H1 (cell line): Measurements from ENCODE around the gene FGR. TPM values are rescaled to one million over a fixed set of nuclear protein-coding genes. Genes with fewer than 3 reads are reported as not detected.

Source experiments
- CTCF ChIA-PET: fragments of 300-600 bp; sonication (Branson Sonifier 250); formaldehyde crosslinking; loops from one replicate; lab custom pipeline; 2021; ENCODE audit not compliant: partially characterized antibody; lab: Charles Lee
- POLR2A ChIA-PET: fragments of 300-600 bp; sonication (Branson Sonifier 250); formaldehyde crosslinking; loops from one replicate; lab custom pipeline; 2021; ENCODE audit warnings: inconsistent platforms; ENCODE audit not compliant: partially characterized antibody; lab: Charles Lee
- DNase-seq, 2 experiments: peaks; one replicate each; pipeline versions ENCODE4 v3.0.0 to v3.0.0-alpha.2; 2010 to 2022; ENCODE audit warnings: low spot score in 2 of 2, low read depth in 1 of 2, mixed read lengths in 1 of 2
- FAIRE-seq: peaks from 2 replicates; lab custom pipeline; 2011; peaks lifted over from hg19 to GRCh38; lab: Jason Lieb, UNC
- H2AFZ ChIP-seq: 2 replicates; pipeline ENCODE4 v1.8.1; 2012; ENCODE audit warnings: low read length, inconsistent platforms
- H2AK5ac ChIP-seq: 2 replicates; pipeline ENCODE4 v1.6.1; 2013; ENCODE audit warnings: low read depth, low read length
- H2BK120ac ChIP-seq: replicated peaks from 2 replicates; pipeline ENCODE3; 2013; ENCODE audit warnings: low read depth, low read length, inconsistent platforms
- H2BK12ac ChIP-seq: 2 replicates; pipeline ENCODE4 v1.6.1; 2013; ENCODE audit warnings: low read depth, low read length
- H2BK15ac ChIP-seq: 2 replicates; pipeline ENCODE4 v1.6.1; 2013; ENCODE audit warnings: low read length
- H2BK20ac ChIP-seq: 2 replicates; pipeline ENCODE4 v1.6.1; 2013; ENCODE audit warnings: low read length
- H2BK5ac ChIP-seq: 2 replicates; pipeline ENCODE4 v1.6.1; 2013; ENCODE audit warnings: low read depth, low read length
- H3K14ac ChIP-seq: 2 replicates; pipeline ENCODE4 v1.6.1; 2013; ENCODE audit warnings: inconsistent platforms; ENCODE audit not compliant: insufficient read length
- H3K18ac ChIP-seq: 2 replicates; pipeline ENCODE4 v1.6.1; 2013; ENCODE audit warnings: low read length; ENCODE audit errors: extremely low read depth
- H3K23ac ChIP-seq: 2 replicates; pipeline ENCODE4 v1.6.1; 2013; ENCODE audit warnings: inconsistent platforms; ENCODE audit not compliant: insufficient read length
- H3K23me2 ChIP-seq: 2 replicates; pipeline ENCODE4 v1.6.1; 2013; ENCODE audit warnings: low read depth, low read length
- H3K27ac ChIP-seq: 2 replicates; pipeline ENCODE4 v1.6.1; 2011; ENCODE audit warnings: low read depth, low read length, inconsistent platforms
- H3K27me3 ChIP-seq, 4 experiments: replicated peaks in 1 of 4; 1 replicate in 1 of 4; 2 replicates in 3 of 4; pipeline versions ENCODE4 v1.6.1 to v1.8.1; 2011 to 2013; ENCODE audit warnings: low read length in 3 of 4, mild to moderate bottlenecking in 3 of 4, inconsistent platforms in 2 of 4, mixed read lengths in 2 of 4, moderate library complexity in 1 of 4; ENCODE audit not compliant: control insufficient read depth in 3 of 4, insufficient read depth in 3 of 4; ENCODE audit errors: extremely low read depth in 1 of 4
- H3K36me3 ChIP-seq, 4 experiments: 2 replicates each; pipeline versions ENCODE4 v1.6.1 to v1.8.1; 2011 to 2013; ENCODE audit warnings: mild to moderate bottlenecking in 4 of 4, low read length in 3 of 4, moderate library complexity in 2 of 4, control low read depth in 1 of 4, inconsistent platforms in 1 of 4; ENCODE audit not compliant: insufficient read depth in 4 of 4, control insufficient read depth in 2 of 4
- H3K4ac ChIP-seq: replicated peaks from 2 replicates; pipeline ENCODE3; 2013; ENCODE audit warnings: low read length, low read depth, mixed read lengths, inconsistent platforms; ENCODE audit not compliant: insufficient read length
- H3K4me1 ChIP-seq, 4 experiments: replicated peaks in 1 of 4; 1 replicate in 1 of 4; 2 replicates in 3 of 4; pipeline versions ENCODE4 v1.6.1 to v1.8.1; 2011 to 2013; ENCODE audit warnings: low read length in 3 of 4, inconsistent platforms in 2 of 4, mixed read lengths in 1 of 4; ENCODE audit not compliant: insufficient read depth in 4 of 4, control insufficient read depth in 3 of 4
- H3K4me2 ChIP-seq, 2 experiments: 2 replicates each; pipeline versions ENCODE4 v1.6.1 to v1.8.1; 2011 to 2013; ENCODE audit warnings: low read depth in 2 of 2, low read length in 2 of 2, control low read depth in 1 of 2, inconsistent platforms in 1 of 2, mild to moderate bottlenecking in 1 of 2; ENCODE audit not compliant: insufficient read depth in 1 of 2
- H3K4me3 ChIP-seq, 4 experiments: fragments of 200-600, 300-600 bp in 1 of 4; sonication (generic), shearing (Covaris generic), sonication (Bioruptor Twin) in 1 of 4; 2 replicates each; pipeline versions ENCODE4 v1.5.1 to v1.8.1; 2011 to 2016; ENCODE audit warnings: low read length in 4 of 4, low read depth in 3 of 4, control low read depth in 2 of 4, inconsistent platforms in 2 of 4, mild to moderate bottlenecking in 2 of 4, mixed read lengths in 1 of 4, moderate library complexity in 1 of 4; ENCODE audit not compliant: insufficient read depth in 2 of 4; ENCODE audit errors: extremely low read depth in 1 of 4
- H3K56ac ChIP-seq: replicated peaks from 2 replicates; pipeline ENCODE3; 2013; ENCODE audit warnings: low read depth, mild to moderate bottlenecking, mixed read lengths, low read length, inconsistent platforms; ENCODE audit not compliant: insufficient read length
- H3K79me1 ChIP-seq: 2 replicates; pipeline ENCODE4 v1.6.1; 2013; ENCODE audit warnings: low read depth, low read length, control low read depth
- H3K79me2 ChIP-seq, 2 experiments: 2 replicates each; pipeline versions ENCODE4 v1.6.1 to v1.8.1; 2012 to 2013; ENCODE audit warnings: low read length in 2 of 2, mild to moderate bottlenecking in 2 of 2, inconsistent platforms in 1 of 2; ENCODE audit not compliant: insufficient read depth in 2 of 2, control insufficient read depth in 1 of 2
- H3K9ac ChIP-seq, 4 experiments: replicated peaks in 1 of 4; 1 replicate in 1 of 4; 2 replicates in 3 of 4; pipeline versions ENCODE4 v1.6.1 to v1.8.1; 2011 to 2013; ENCODE audit warnings: low read depth in 3 of 4, low read length in 3 of 4, control low read depth in 2 of 4, mild to moderate bottlenecking in 2 of 4, moderate library complexity in 2 of 4, inconsistent platforms in 1 of 4; ENCODE audit errors: extremely low read depth in 1 of 4
- H3K9me3 ChIP-seq, 2 experiments: 2 replicates each; pipeline versions ENCODE4 v1.6.1 to v1.8.1; 2012 to 2013; ENCODE audit warnings: mild to moderate bottlenecking in 2 of 2, moderate library complexity in 2 of 2, control low read depth in 1 of 2, inconsistent platforms in 1 of 2, low read depth in 1 of 2, low read length in 1 of 2, mixed read lengths in 1 of 2; ENCODE audit not compliant: insufficient read depth in 2 of 2
- H4K20me1 ChIP-seq, 2 experiments: replicated peaks in 1 of 2; 2 replicates each; pipeline versions ENCODE3 to v1.8.1; 2011 to 2013; ENCODE audit warnings: inconsistent platforms in 2 of 2, low read length in 2 of 2, mild to moderate bottlenecking in 1 of 2; ENCODE audit not compliant: insufficient read depth in 2 of 2, control insufficient read depth in 1 of 2
- H4K5ac ChIP-seq: 2 replicates; pipeline ENCODE4 v1.6.1; 2013; ENCODE audit warnings: low read length, low read depth, mixed read lengths, inconsistent platforms; ENCODE audit not compliant: insufficient read length
- H4K8ac ChIP-seq: 2 replicates; pipeline ENCODE4 v1.8.0; 2013; ENCODE audit warnings: mild to moderate bottlenecking, moderate library complexity, low read length, inconsistent platforms; ENCODE audit not compliant: insufficient read depth; ENCODE audit errors: extremely low read depth
- H4K91ac ChIP-seq: replicated peaks from 2 replicates; pipeline ENCODE3; 2013; ENCODE audit warnings: low read length, mixed read lengths, inconsistent platforms; ENCODE audit not compliant: insufficient read length
- CBX5 ChIP-seq: fragments of 300-800, 300-1000 bp; sonication (generic); IDR thresholded peaks from 2 replicates; pipeline ENCODE4 v1.7.1; 2016; ENCODE audit warnings: antibody characterized with exemption, low read length, low read depth
- GABPA ChIP-seq: IDR thresholded peaks from 2 replicates; pipeline ENCODE4 v1.6.1; 2011; ENCODE audit warnings: mild to moderate bottlenecking, low read length, moderate library complexity, borderline replicate concordance; ENCODE audit not compliant: insufficient read depth
- RBBP5 ChIP-seq: IDR thresholded peaks from 2 replicates; pipeline ENCODE4 v1.7.1; 2012; ENCODE audit warnings: low read depth, mild to moderate bottlenecking, inconsistent platforms, low read length, moderate library complexity, borderline replicate concordance
- RXRA ChIP-seq: IDR thresholded peaks from 2 replicates; pipeline ENCODE4 v1.6.1; 2011; ENCODE audit warnings: low read depth, mild to moderate bottlenecking, low read length, moderate library complexity; ENCODE audit not compliant: insufficient read depth
- SIRT6 ChIP-seq: IDR thresholded peaks from one replicate; pipeline ENCODE4 v1.7.1; 2012; ENCODE audit warnings: low read length, inconsistent platforms
- SRF ChIP-seq: IDR thresholded peaks from 2 replicates; pipeline ENCODE4 v1.6.1; 2011; ENCODE audit warnings: mild to moderate bottlenecking, low read depth, low read length, moderate library complexity
- TAF7 ChIP-seq: optimal IDR thresholded peaks from 2 replicates; pipeline ENCODE3; 2011; ENCODE audit warnings: low read depth, mild to moderate bottlenecking, inconsistent platforms, low read length, moderate library complexity, borderline replicate concordance
- WGBS, 2 experiments: shearing (Covaris generic) in 1 of 2; methylation state at CpG; one replicate each; pipeline versions ENCODE4 v1.1.6 to v1.1.7; 2013 to 2015; ENCODE audit warnings: low lambda C conversion rate in 2 of 2, mixed read lengths in 2 of 2, inconsistent platforms in 1 of 2, low coverage in 1 of 2, missing lambda C conversion rate in 1 of 2; ENCODE audit not compliant: insufficient replicate concordance in 2 of 2, insufficient coverage in 1 of 2, insufficient read length in 1 of 2; ENCODE audit errors: extremely low coverage in 1 of 2, missing lambda C conversion rate in 1 of 2; 5-methylcytosine and 5-hydroxymethylcytosine counted together
- polyA plus RNA-seq, 7 experiments: library from polyadenylated mRNA; depleted of rRNA in 3 of 7; stranded (reverse) in 5 of 7; unstranded in 2 of 7; fragments of >200 nt in 5 of 7; fragments of 200-250 nt in 2 of 7; gene quantifications; 1 replicate in 5 of 7; 2 replicates in 1 of 7; 4 replicates in 1 of 7; pipeline versions ENCODE4 v1.2.1 to v1.2.3, GENCODE V29; 2011 to 2013; ENCODE audit warnings: missing spikeins in 2 of 7, mixed read lengths in 2 of 7
- total RNA-seq: library from RNA; stranded (reverse); fragmentation: NEBNext Ultra II Directional; extraction: Animal tissue kit (Norgen Biotek cat#: 25700); gene quantifications from 2 replicates; pipeline ENCODE4 v1.2.1, GENCODE V29; 2021
- TF ChIP-seq, protein P1 (sequence below): IDR thresholded peaks from 2 replicates; pipeline ENCODE4 v1.6.1; 2012; ENCODE audit warnings: inconsistent platforms

The FGR gene
- total and polyA plus RNA-seq, 2 of the 8 experiments (the other 6 are each of a cell fraction or from before 2014, with no cell fraction given): 0.22 to 0.95 TPM

DNA sequence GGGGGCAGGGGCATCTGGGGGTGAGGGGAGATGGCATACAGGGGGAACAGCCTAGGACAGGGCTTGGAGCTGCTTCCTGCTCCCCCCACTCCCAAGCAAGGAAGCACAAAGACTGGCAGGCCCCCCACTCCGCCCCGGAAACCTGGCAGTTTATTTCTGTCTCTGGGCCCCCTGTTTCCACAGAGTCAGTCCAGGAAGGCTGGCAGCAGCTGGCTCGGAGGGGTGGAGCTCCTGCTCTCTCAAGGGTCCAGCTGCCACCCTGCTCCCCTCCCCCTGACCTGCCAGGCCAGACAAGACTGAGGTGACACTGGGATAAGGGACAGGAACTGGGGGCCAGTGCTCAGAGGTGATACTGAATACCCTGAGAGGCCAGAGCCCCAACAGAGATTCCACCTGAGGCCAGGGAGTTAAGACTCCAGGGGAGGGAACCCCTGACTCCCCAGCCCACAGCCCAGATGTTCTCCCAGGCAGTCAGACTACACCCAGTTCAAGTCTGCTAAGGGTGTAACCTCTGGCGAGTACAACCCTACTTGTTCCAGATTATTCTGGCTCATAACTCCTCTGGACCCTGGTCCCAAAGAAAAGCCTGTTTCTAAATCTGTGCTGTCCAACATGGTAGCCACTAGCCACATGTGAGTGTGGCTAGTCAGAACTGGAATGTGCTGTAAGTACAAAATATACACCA lies 57.3 kb downstream of the FGR start:
- peaks cover 6 to 21% of the 10 kb centered on the region in 2 experiments for H4K20me1 ChIP-seq
- H3K9me3 ChIP-seq: no peaks in the 10 kb centered on the region
- H2BK5ac ChIP-seq: no peak overlapping the region
- no peak overlapping the region for H3K4me3 ChIP-seq
- H3K36me3 ChIP-seq: peaks cover 0 to 3% (median 0%) of the 10 kb centered on the region in 4 experiments; a peak in 1 of 8 replicates
- peaks cover 16% of the 10 kb centered on the region for H3K79me1 ChIP-seq
- H4K8ac ChIP-seq: no peak overlapping the region; the same call in 1 of the 2 replicates
- H3K9ac ChIP-seq: no peak overlapping the region
- no peak overlapping the region for H2BK12ac ChIP-seq
- no peak for TF ChIP-seq CBX5
- no peak for TF ChIP-seq RBBP5
- TF ChIP-seq SRF: no peak
- no peak for TF ChIP-seq RXRA
- no peak for TF ChIP-seq GABPA
- TF ChIP-seq, protein P1, sequence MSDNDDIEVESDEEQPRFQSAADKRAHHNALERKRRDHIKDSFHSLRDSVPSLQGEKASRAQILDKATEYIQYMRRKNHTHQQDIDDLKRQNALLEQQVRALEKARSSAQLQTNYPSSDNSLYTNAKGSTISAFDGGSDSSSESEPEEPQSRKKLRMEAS: no peak
- no peak for TF ChIP-seq TAF7
- TF ChIP-seq SIRT6: no peak
- no peak overlapping the region for H3K23ac ChIP-seq
- 80% methylated on average over 3 of the region's 4 CpGs; no CpG with 5 or more reads in 1 of the 2 experiments for WGBS, 2 experiments
- H2AK5ac ChIP-seq: no peak overlapping the region
- DNase-seq (no peak), FAIRE-seq (no peak)
- no peak overlapping the region for H3K27ac ChIP-seq
- no peak overlapping the region for H2BK120ac ChIP-seq
- H3K79me2 ChIP-seq: peaks cover 3 to 33% of the 10 kb centered on the region in 2 experiments; a peak in 2 of 4 replicates
- no peak overlapping the region for H2BK20ac ChIP-seq
- H3K4me2 ChIP-seq: no peak overlapping the region
- H3K4ac ChIP-seq: no peak overlapping the region
- H3K27me3 ChIP-seq: no peaks in the 10 kb centered on the region
- H3K23me2 ChIP-seq: no peaks in the 10 kb centered on the region; the same call in 1 of the 2 replicates
- H4K5ac ChIP-seq: no peak overlapping the region
- H2AFZ ChIP-seq: no peak overlapping the region
- CTCF ChIA-PET: interaction anchor here (0.5 to 56.1 kb wide), 12 partner anchors 8 to 1291 kb away, joined by 3 to 1807 read pairs (median 4); partner anchors contain the start of genes AHDC1 and MAP3K6
- POLR2A ChIA-PET: interaction anchor here (1.6 to 25.0 kb wide), 4 partner anchors 16 to 50 kb away, joined by 7 to 355 read pairs (median 224); partner anchors contain the start of gene AHDC1
- H2BK15ac ChIP-seq: no peak overlapping the region
- no peak overlapping the region for H3K14ac ChIP-seq
- no peak overlapping the region for H4K91ac ChIP-seq
- no peak overlapping the region for H3K18ac ChIP-seq
- H3K4me1 ChIP-seq: peaks cover 19 to 32% (median 26%) of the 10 kb centered on the region in 4 experiments
- no peak overlapping the region for H3K56ac ChIP-seq
